Smooth muscle cell (in vitro differentiated cells): ENCODE measurements around the gene DOK4. TPM values are rescaled to one million over a fixed set of nuclear protein-coding genes. Genes with fewer than 3 reads are reported as not detected.

Source experiments
- DNase-seq: peaks from one replicate; lab custom pipeline; 2025; ENCODE audit not compliant: unreplicated experiment; lab: John Stamatoyannopoulos, UW
- H2AFZ ChIP-seq: fragments of 200-600 bp; sonication (generic); 2 replicates; pipeline ENCODE4 v1.6.0; 2016; ENCODE audit warnings: antibody characterized with exemption, low read depth, mild to moderate bottlenecking
- H3F3A ChIP-seq: fragments of 200-600 bp; sonication (generic); 2 replicates; pipeline ENCODE4 v1.6.0; 2017; ENCODE audit warnings: antibody characterized with exemption, low read depth
- H3K27ac ChIP-seq: fragments of 200-600 bp; sonication (generic); 2 replicates; pipeline ENCODE4 v1.5.1; 2016; ENCODE audit warnings: low read depth, mild to moderate bottlenecking
- H3K27me3 ChIP-seq: fragments of 200-600 bp; sonication (generic); 2 replicates; pipeline ENCODE4 v1.6.1; 2016; ENCODE audit warnings: low read depth, mild to moderate bottlenecking
- H3K36me3 ChIP-seq: fragments of 200-600 bp; sonication (generic); 2 replicates; pipeline ENCODE4 v1.5.1; 2016; ENCODE audit warnings: low read depth
- H3K4me1 ChIP-seq: fragments of 200-600 bp; sonication (generic); 2 replicates; pipeline ENCODE4 v1.5.1; 2016; ENCODE audit warnings: low read depth
- H3K4me2 ChIP-seq: fragments of 200-600 bp; sonication (generic); 2 replicates; pipeline ENCODE4 v1.6.0; 2016; ENCODE audit warnings: mild to moderate bottlenecking
- H3K4me3 ChIP-seq: fragments of 200-600 bp; sonication (generic); 2 replicates; pipeline ENCODE4 v1.5.1; 2016; ENCODE audit warnings: mild to moderate bottlenecking
- H3K79me2 ChIP-seq: fragments of 200-600 bp; sonication (generic); 2 replicates; pipeline ENCODE4 v1.6.0; 2016; ENCODE audit warnings: low read depth, mild to moderate bottlenecking
- H3K9ac ChIP-seq: fragments of 200-600 bp; sonication (generic); 2 replicates; pipeline ENCODE4 v1.6.0; 2016; ENCODE audit warnings: low read depth
- H3K9me3 ChIP-seq: fragments of 200-600 bp; sonication (generic); replicated peaks from 2 replicates; pipeline ENCODE4 v1.5.1; 2016; ENCODE audit warnings: low read depth
- H4K20me1 ChIP-seq: fragments of 200-600 bp; sonication (generic); 2 replicates; pipeline ENCODE4 v1.6.0; 2016; ENCODE audit warnings: low read depth
- CTCF ChIP-seq: fragments of 200-600 bp; sonication (generic); IDR thresholded peaks from 2 replicates; pipeline ENCODE4 v1.5.1; 2017; ENCODE audit warnings: borderline replicate concordance, mild to moderate bottlenecking, antibody characterized with exemption; ENCODE audit not compliant: insufficient read depth, poor library complexity, severe bottlenecking
- WGBS: methylation state at CpG from one replicate; pipeline ENCODE4 v1.1.7; 2016; ENCODE audit warnings: low lambda C conversion rate; 5-methylcytosine and 5-hydroxymethylcytosine counted together
- polyA plus RNA-seq: library from polyadenylated mRNA; unstranded; fragments of >200 nt; fragmentation: Nextera tagmentation; extraction: Ambion mirVana; gene quantifications from 2 replicates; pipeline ENCODE4 v1.2.1, GENCODE V29; 2016
- total RNA-seq: library from RNA; depleted of rRNA; stranded (reverse); fragments of >200 nt; gene quantifications from 2 replicates; pipeline ENCODE4 v1.2.3, GENCODE V29; 2014

The DOK4 gene
- total RNA-seq, result 36.5 and 43.5 TPM in 2 replicates
- polyA plus RNA-seq, result 73.6 and 95.6 TPM in 2 replicates

- peaks cover 4% of the 10 kb centered on the region for H3F3A ChIP-seq
- H3K79me2 ChIP-seq, result peaks cover 49% of the 10 kb centered on the region
- TF ChIP-seq CTCF, result no peak
- no peaks in the 10 kb centered on the region for H3K27me3 ChIP-seq
- H3K4me1 ChIP-seq, result no peaks in the 10 kb centered on the region
- peak within 1 kb of the TSS; percentile 98 for H3K4me2 ChIP-seq
- peaks cover 21% of the 10 kb centered on the region for H4K20me1 ChIP-seq
- H3K9me3 ChIP-seq, result no peaks in the 10 kb centered on the region
- H3K4me3 ChIP-seq, result peak within 1 kb of the TSS; percentile 87
- peak within 1 kb of the TSS; percentile 82 for H3K27ac ChIP-seq
- H3K36me3 ChIP-seq, result no peaks in the 10 kb centered on the region
- peak; percentile 48 for DNase-seq
- peak within 1 kb of the TSS; percentile 97 for H2AFZ ChIP-seq
- H3K9ac ChIP-seq, result peak within 1 kb of the TSS; percentile 93
- WGBS, result under 1% methylated on average over 28 of the region's 73 CpGs
Observed at GRCh38 chr16:57485916-57486857, at the start of gene DOK4. DOK4 (minus strand) TSS chr16:57486493; CDS start chr16:57479507, 6,986 bp downstream.

DNA sequence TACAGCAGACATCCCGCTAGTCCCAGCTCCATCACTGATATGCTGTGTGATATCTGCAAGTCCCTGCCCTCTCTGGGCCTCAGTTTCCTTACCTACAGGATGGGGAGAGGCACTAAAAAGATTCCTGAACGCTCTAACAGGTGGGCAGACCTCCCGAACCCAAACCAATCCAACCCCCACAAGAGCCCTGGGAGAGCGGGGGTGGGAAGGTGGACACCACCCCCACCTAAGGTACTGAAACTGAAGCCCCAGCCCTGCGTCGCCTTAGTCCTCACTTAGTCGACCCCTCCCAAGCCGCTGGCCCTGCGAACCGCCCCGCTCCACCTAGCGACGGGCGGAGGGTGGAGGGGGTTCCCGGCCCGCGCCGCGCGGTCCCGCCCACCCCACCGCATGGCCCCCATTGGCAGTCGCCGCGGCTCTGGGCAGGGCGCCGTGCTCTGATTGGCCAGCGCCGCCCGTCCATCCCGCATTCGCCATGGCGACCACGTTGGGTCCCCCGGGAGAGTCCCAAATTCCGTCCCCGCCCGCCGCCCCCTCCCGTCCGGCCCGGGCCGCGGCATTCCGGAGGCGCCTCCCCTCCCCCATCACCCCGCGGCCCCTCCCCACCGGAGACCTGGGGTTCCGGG, 49.5 kb upstream of the DOK4 start:
- peak overlapping the region; percentile 83 for H3K27ac ChIP-seq
- H2AFZ ChIP-seq, result peak overlapping the region; percentile 98
- H3K27me3 ChIP-seq, result no peaks in the 10 kb centered on the region
- 4% methylated on average over 16 of the region's 50 CpGs for WGBS
- peak; percentile 14 for TF ChIP-seq CTCF
- H3F3A ChIP-seq, result no peaks in the 10 kb centered on the region
- H3K4me2 ChIP-seq, result peak overlapping the region; percentile 97
- peak; percentile 83 for DNase-seq
- peaks cover 21% of the 10 kb centered on the region for H3K4me1 ChIP-seq
- H3K4me3 ChIP-seq, result peak overlapping the region; percentile 98
- H3K9me3 ChIP-seq, result no peaks in the 10 kb centered on the region
- peaks cover 24% of the 10 kb centered on the region for H3K79me2 ChIP-seq
- peaks cover 13% of the 10 kb centered on the region for H4K20me1 ChIP-seq
- H3K9ac ChIP-seq, result peak overlapping the region; percentile 96
- H3K36me3 ChIP-seq, result no peaks in the 10 kb centered on the region

GRCh38 chr16:57534881-57535658, 48.8 kb upstream of the DOK4 start:
- Histone ChIP-seq H4K20me1 (peaks cover 21% of the 10 kb centered on the region), H3K9me3 (no peaks in the 10 kb centered on the region), H2AFZ (no peak overlapping the region), H3K36me3 (no peaks in the 10 kb centered on the region), H3K9ac (peak overlapping the region; percentile 96), H3F3A (no peaks in the 10 kb centered on the region), H3K4me2 (peak overlapping the region; percentile 97), H3K79me2 (peaks cover 24% of the 10 kb centered on the region), H3K4me3 (peak overlapping the region; percentile 98), H3K4me1 (peaks cover 25% of the 10 kb centered on the region), H3K27me3 (no peaks in the 10 kb centered on the region), H3K27ac (no peak overlapping the region)
- WGBS, result 85% methylated on average over 13 of the region's 13 CpGs
- no peak for DNase-seq
- TF ChIP-seq CTCF, result no peak
